Bronchus fibroblast of lung (primary cell): ENCODE data around the gene SPDYE3. TPM values are rescaled to one million over a fixed set of nuclear protein-coding genes. Genes with fewer than 3 reads are reported as not detected.

Experiments used
- total RNA-seq: library from RNA; depleted of rRNA; stranded (reverse); fragments of >200 nt; gene quantifications from 2 replicates; pipeline ENCODE4 v1.2.3, GENCODE V29; 2015

Gene SPDYE3, protein sequence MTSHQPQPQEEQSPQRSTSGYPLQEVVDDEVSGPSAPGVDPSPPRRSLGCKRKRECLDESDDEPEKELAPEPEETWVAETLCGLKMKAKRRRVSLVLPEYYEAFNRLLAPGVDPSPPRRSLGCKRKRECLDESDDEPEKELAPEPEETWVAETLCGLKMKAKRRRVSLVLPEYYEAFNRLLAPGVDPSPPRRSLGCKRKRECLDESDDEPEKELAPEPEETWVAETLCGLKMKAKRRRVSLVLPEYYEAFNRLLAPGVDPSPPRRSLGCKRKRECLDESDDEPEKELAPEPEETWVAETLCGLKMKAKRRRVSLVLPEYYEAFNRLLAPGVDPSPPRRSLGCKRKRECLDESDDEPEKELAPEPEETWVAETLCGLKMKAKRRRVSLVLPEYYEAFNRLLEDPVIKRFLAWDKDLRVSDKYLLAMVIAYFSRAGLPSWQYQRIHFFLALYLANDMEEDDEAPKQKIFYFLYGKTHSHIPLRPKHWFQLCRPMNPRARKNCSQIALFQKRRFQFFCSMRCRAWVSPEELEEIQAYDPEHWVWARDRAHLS
- total RNA-seq, result not detected in 2 replicates

DNA sequence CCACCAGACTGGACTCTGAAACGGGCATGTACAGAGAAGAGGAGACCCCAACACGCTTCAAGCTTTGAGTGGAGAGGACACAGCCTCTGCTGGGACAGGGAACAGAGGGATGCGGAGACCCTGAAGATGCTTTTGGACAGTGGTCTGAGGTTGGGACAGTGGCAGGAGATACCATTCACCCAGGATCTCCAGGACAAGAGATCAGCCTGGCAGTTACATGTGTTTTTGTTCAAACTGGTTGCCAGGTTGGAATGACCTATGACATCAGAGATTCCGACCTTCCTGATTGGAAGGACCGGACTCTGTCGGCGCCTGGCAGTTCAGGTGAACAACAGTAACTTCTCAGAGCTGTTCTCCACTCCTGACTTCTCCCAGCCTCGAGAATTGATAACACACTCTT, at the start of gene SPDYE3:
SPDYE3 (plus strand) TSS at position 301 of the 400 bp plus-strand sequence. CDS start 184 bp downstream, outside the sequence.

DNA sequence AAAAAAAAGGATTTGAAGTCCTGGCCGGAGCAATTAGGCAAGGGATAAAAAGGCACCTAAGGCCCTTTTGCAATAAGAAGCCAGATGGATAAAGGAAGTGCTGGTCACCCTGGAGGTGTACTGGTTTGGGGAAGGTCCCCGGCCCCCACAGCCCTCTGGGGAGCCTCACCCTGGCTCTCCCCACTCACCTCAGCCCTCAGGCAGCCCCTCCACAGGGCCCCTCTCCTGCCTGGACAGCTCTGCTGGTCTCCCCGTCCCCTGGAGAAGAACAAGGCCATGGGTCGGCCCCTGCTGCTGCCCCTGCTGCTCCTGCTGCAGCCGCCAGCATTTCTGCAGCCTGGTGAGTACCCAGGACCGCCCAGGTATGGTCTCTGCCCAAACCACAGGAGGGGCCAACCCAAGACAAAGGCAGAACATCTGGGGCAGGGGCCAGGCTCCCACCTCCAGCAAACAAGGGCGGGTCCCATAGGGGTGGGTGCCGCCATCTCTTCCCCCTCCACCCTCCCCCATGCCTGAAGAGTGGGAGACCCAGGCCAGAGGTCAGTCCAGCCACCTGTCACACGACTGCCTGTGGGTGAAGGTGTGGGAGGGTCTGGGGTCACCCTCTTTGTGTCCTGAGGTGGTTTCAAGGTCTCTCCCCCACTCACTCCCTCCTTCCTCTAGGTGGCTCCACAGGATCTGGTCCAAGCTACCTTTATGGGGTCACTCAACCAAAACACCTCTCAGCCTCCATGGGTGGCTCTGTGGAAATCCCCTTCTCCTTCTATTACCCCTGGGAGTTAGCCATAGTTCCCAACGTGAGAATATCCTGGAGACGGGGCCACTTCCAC, 50.7 kb downstream of the SPDYE3 start, which contains the start of gene PILRB:
PILRB (plus strand) TSS at position 91 of the 830 bp plus-strand sequence; CDS start at position 277, 186 bp downstream.

Other genes with a start within 250 kb of the SPDYE3 start
- 15.8 and 16.1 TPM in 2 replicates for gene ZNF3, start 226.0 kb upstream of the SPDYE3 start, total RNA-seq
- 79.7 and 107 TPM in 2 replicates for gene COPS6, start 218.7 kb upstream of the SPDYE3 start, total RNA-seq
- gene MCM7, start 206.3 kb upstream of the SPDYE3 start, total RNA-seq, result 204 and 216 TPM in 2 replicates
- gene AP4M1, start 206.1 kb upstream of the SPDYE3 start, total RNA-seq, result 20.0 and 20.2 TPM in 2 replicates
- 81.9 and 83.6 TPM in 2 replicates for gene TAF6, start 188.3 kb upstream of the SPDYE3 start, total RNA-seq
- gene CNPY4, start 188.1 kb upstream of the SPDYE3 start, total RNA-seq, result 16.1 and 18.6 TPM in 2 replicates
- 3.0 and 3.9 TPM in 2 replicates for gene MBLAC1, start 180.7 kb upstream of the SPDYE3 start, total RNA-seq
- 164 and 193 TPM in 2 replicates for gene LAMTOR4, start 158.8 kb upstream of the SPDYE3 start, total RNA-seq
- gene TRAPPC14, start 149.0 kb upstream of the SPDYE3 start, total RNA-seq, result 6.6 and 6.7 TPM in 2 replicates
- gene GAL3ST4, start 139.1 kb upstream of the SPDYE3 start, total RNA-seq, result 4.5 and 4.9 TPM in 2 replicates
- 1.8 and 4.9 TPM in 2 replicates for gene GPC2, start 130.3 kb upstream of the SPDYE3 start, total RNA-seq
- 0.84 and 1.8 TPM in 2 replicates for gene STAG3, start 129.8 kb upstream of the SPDYE3 start, total RNA-seq
- gene PVRIG, start 87.8 kb upstream of the SPDYE3 start, total RNA-seq, result not detected in 2 replicates
- gene PILRB, start 50.4 kb downstream of the SPDYE3 start, total RNA-seq, result 9.1 and 10.4 TPM in 2 replicates
- under 0.01 TPM in 1 of 2 replicates, not detected in the other for gene PILRA, start 65.8 kb downstream of the SPDYE3 start, total RNA-seq
- gene ZCWPW1, start 121.0 kb downstream of the SPDYE3 start, total RNA-seq, result 0.30 and 0.50 TPM in 2 replicates
- 29.9 and 31.5 TPM in 2 replicates for gene MEPCE, start 122.1 kb downstream of the SPDYE3 start, total RNA-seq
- gene PPP1R35, start 128.8 kb downstream of the SPDYE3 start, total RNA-seq, result 46.5 and 62.0 TPM in 2 replicates
- gene SPACDR, start 156.6 kb downstream of the SPDYE3 start, total RNA-seq, result 1.8 and 2.7 TPM in 2 replicates
- 47.4 and 52.5 TPM in 2 replicates for gene TSC22D4, start 171.5 kb downstream of the SPDYE3 start, total RNA-seq
- 1.8 and 3.9 TPM in 2 replicates for gene NYAP1, start 176.2 kb downstream of the SPDYE3 start, total RNA-seq
- 9.1 and 16.0 TPM in 2 replicates for gene AGFG2, start 231.5 kb downstream of the SPDYE3 start, total RNA-seq